Loucy (cell line): ENCODE measurements around the gene NKX2-8.

Source experiments
- EZH2phosphoT487 ChIP-seq: fragments of 200-600 bp; IDR thresholded peaks from 2 replicates; pipeline ENCODE4 v1.6.1; 2018; ENCODE audit warnings: antibody characterized with exemption, mild to moderate bottlenecking, moderate library complexity, borderline replicate concordance
- TF ChIP-seq, protein P1 (sequence below): fragments of 200-600 bp; sonication (generic); conservative IDR thresholded peaks from 2 replicates; pipeline ENCODE4 v1.5.1; 2014; ENCODE audit warnings: mild to moderate bottlenecking, antibody characterized with exemption, low read length

DNA sequence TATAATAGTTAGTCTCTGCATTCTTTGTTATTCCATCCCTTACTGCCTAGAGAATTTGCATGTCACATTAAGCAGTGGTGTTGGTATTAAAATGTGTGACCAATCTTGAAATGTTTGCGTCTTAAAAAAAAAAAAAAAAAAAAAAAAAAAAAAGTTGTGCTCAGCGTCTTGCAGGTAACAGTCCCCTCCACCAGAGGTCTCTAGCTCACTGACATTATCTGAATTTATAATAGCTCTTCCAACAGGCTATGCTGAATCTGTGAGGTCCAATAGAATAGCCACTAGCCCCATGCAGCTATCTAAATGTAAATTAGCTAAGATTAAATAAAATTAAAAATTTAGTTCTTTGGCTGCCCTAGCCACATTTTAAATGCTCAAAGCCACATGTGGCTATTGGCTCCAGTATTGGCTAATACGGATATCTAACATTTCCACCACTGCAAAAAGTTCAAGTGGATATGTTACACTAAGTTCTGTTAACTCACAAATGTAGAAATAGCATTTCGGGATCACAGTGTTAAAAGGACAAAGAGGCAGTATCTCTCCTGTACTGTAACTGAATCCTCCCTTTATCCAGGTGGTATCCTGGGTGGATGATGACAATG, 28.7 kb downstream of the NKX2-8 start:
- TF ChIP-seq, protein P1, sequence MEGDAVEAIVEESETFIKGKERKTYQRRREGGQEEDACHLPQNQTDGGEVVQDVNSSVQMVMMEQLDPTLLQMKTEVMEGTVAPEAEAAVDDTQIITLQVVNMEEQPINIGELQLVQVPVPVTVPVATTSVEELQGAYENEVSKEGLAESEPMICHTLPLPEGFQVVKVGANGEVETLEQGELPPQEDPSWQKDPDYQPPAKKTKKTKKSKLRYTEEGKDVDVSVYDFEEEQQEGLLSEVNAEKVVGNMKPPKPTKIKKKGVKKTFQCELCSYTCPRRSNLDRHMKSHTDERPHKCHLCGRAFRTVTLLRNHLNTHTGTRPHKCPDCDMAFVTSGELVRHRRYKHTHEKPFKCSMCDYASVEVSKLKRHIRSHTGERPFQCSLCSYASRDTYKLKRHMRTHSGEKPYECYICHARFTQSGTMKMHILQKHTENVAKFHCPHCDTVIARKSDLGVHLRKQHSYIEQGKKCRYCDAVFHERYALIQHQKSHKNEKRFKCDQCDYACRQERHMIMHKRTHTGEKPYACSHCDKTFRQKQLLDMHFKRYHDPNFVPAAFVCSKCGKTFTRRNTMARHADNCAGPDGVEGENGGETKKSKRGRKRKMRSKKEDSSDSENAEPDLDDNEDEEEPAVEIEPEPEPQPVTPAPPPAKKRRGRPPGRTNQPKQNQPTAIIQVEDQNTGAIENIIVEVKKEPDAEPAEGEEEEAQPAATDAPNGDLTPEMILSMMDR: peak; percentile 76
- TF ChIP-seq EZH2phosphoT487: no peak
